ENCODE measurements around the gene AZU1.

- TF ChIP-seq POLR2AphosphoS5 (IDR thresholded peaks at IDR 0.05; ENCODE audit: low read depth, low read length), result no peak
- TF ChIP-seq TAF1 (IDR thresholded peaks at IDR 0.05; ENCODE audit: borderline replicate concordance, insufficient read depth, low read length), result no peak
- no peak for TF ChIP-seq FOXP2 (optimal IDR thresholded peaks at IDR 0.05; ENCODE audit: borderline replicate concordance, extremely low read depth, extremely low read length, insufficient read depth)
- TF ChIP-seq REST (IDR thresholded peaks at IDR 0.05; ENCODE audit: insufficient read depth in 1 of 2, low read depth in 2 of 2, low read length in 2 of 2), result no peak
- TF ChIP-seq SIN3A (IDR thresholded peaks at IDR 0.05; ENCODE audit: borderline replicate concordance, insufficient read depth, low read length), result no peak
Observed at GRCh38 chr19:823565-824121, 4.0 kb upstream of the AZU1 start.
